Loucy (cell line): ENCODE data around the gene TXN.

Experiments
- CTCF ChIP-seq: fragments of 200-600 bp; sonication (generic); conservative IDR thresholded peaks from 2 replicates; pipeline ENCODE4 v1.5.1; 2014; ENCODE audit warnings: mild to moderate bottlenecking, antibody characterized with exemption, low read length
- EZH2phosphoT487 ChIP-seq: fragments of 200-600 bp; IDR thresholded peaks from 2 replicates; pipeline ENCODE4 v1.6.1; 2018; ENCODE audit warnings: antibody characterized with exemption, mild to moderate bottlenecking, moderate library complexity, borderline replicate concordance

GRCh38 chr9:110244616-110245015 lies 11.7 kb downstream of the TXN start:
- TF ChIP-seq CTCF (no peak), EZH2phosphoT487 (no peak)
